Mucosa of descending colon (tissue), 3 donors: Measurements from ENCODE around the gene EPHX1. TPM values are rescaled to one million over a fixed set of nuclear protein-coding genes. Genes with fewer than 3 reads are reported as not detected.
A peak's percentile ranks its signal among the peaks of the same experiment; 100 is the strongest.

ENCODE experiments used
- ATAC-seq: fragments of 200-7000 bp; cut with Tn5 transposase; one replicate; pipeline ENCODE4 v1.9.1; 2020; ENCODE audit warnings: mild to moderate bottlenecking, moderate library complexity
- DNase-seq, 3 donors: peaks; one replicate each; pipeline ENCODE4 v3.0.0-alpha.2; 2020
- H3K36me3 ChIP-seq: fragments of 200-600 bp; one replicate; pipeline ENCODE4 v1.8.0; 2021; ENCODE audit warnings: low read depth, mild to moderate bottlenecking
- H3K4me1 ChIP-seq: fragments of 200-600 bp; one replicate; pipeline ENCODE4 v1.8.0; 2021; ENCODE audit warnings: low read depth, mild to moderate bottlenecking
- H3K4me3 ChIP-seq: fragments of 200-600 bp; one replicate; pipeline ENCODE4 v1.8.0; 2021; ENCODE audit warnings: mild to moderate bottlenecking
- H3K9me3 ChIP-seq: fragments of 200-600 bp; one replicate; pipeline ENCODE4 v1.8.0; 2021; ENCODE audit warnings: mild to moderate bottlenecking
- CTCF ChIP-seq: fragments of 200-600 bp; IDR thresholded peaks from one replicate; pipeline ENCODE4 v1.8.0; 2022; ENCODE audit warnings: antibody characterized with exemption, mild to moderate bottlenecking
- intact Hi-C, 2 donors: fragments of 100-400 bp; cut with DNase I in 1 of 2; cut with micrococcal nuclease in 1 of 2; formaldehyde crosslinking; loops; one replicate each; pipeline versions ENCODE4 v1.11.0 to v1.11.1; 2022; cut with DNase I, micrococcal nuclease
- total RNA-seq, 3 donors: library from RNA; stranded (reverse); fragmentation: NEBNext Ultra II Directional in 2 of 3; extraction: Animal tissue kit (Norgen Biotek cat#: 25700) in 2 of 3; gene quantifications; one replicate each; pipeline versions ENCODE4 v1.2.1 to v1.2.4, GENCODE V29; 2021 to 2023
- donor health status: DM: no; HTN: no; CAD: no; lungs with moderate emphysema.
- donor health status: DM: no; HTN: no; CAD: no.
- donor health status: DM: no; HTN: yes; CAD: no.

EPHX1 gene
- total RNA-seq, 3 donors from 2014 or later, result 48.8 to 86.3 (median 68.0) TPM

DNA sequence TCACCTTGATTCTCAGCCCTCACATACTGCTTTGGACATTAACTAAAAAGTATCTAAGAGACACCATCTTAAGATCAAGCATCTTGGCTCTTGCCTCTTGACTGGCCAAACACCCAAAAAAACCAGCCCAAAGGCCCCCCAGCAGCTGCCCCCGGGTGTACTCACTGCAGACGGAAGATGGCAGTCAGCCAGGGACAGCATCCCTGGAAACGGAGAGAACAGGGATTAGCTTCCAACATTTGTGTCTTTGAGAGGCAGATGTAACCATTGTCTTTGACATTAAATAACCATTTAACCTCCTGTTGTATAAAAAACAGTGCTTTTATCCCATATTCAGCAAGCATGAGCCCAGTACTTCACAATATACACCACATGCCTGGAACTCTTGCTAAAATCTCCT is 61.0 kb downstream of the EPHX1 start:
- no peak for ATAC-seq
- no peak for TF ChIP-seq CTCF
- intact Hi-C loops, result no loop called here
- Histone ChIP-seq H3K4me3 (no peak overlapping the region), H3K9me3 (no peaks in the 10 kb centered on the region), H3K36me3 (peaks cover 3% of the 10 kb centered on the region), H3K4me1 (peaks cover 6% of the 10 kb centered on the region)
- DNase-seq, result peak in 1 of 3 donors; percentile 15

DNA sequence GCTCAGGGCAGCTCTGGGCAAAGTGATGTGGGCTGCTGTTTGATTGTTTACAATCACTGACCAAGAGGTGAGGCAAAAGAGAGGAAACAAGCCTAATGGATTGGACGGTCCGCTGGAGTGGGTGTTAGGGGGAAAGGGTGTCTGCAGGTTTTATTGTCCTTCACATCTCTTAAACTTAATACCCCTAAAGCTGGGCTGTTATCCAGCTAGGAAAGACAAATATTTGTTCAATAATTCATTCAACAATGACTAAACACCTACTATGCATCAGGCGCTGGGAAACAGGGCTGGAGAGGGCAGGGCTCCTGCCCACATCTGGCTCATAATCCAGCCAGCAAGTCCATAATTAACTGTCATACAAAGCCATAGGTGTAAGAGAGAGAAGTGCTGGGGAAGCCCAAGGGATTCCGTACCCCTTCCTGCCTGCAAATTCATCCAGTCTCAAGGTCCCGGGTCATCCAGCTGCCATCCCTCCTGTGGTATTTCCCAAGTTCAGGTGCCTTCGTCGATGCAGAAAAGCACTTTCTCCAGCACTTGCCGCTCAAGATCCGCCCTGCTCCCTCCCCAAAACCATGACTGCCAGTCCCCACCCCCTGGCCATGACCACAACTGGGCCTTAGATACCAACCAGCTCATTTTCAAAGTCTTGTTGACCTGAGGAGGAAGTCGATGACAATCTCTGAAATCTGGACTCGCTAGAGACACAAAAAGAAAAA is 61.6 kb downstream of the EPHX1 start:
- peak in 1 of 3 donors; percentile 32 for DNase-seq
- H3K9me3 ChIP-seq, result no peaks in the 10 kb centered on the region
- no peak overlapping the region for H3K4me3 ChIP-seq
- no peak for TF ChIP-seq CTCF
- intact Hi-C loops, result no loop called here
- H3K36me3 ChIP-seq, result peaks cover 3% of the 10 kb centered on the region
- ATAC-seq, result no peak
- H3K4me1 ChIP-seq, result peaks cover 9% of the 10 kb centered on the region

DNA sequence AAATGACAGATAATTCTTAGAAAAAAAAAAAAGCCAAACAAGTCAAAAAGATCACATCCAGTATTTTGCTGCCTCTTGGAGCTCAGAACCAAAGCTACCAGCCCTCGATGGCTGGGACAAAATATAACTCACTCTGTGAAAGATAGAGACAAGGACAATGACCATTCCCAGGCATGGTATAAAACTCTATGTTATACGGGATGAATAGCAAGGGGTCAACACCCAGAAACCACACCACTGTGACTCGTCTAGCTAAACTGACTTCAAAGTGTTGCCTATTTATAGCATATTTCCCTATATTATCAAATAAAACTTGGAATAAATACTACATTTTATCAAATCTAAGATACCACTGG is 62.1 kb downstream of the EPHX1 start:
- no peak for TF ChIP-seq CTCF
- peaks cover 3% of the 10 kb centered on the region for H3K36me3 ChIP-seq
- H3K4me3 ChIP-seq, result no peak overlapping the region
- H3K4me1 ChIP-seq, result peaks cover 14% of the 10 kb centered on the region
- no peak for ATAC-seq
- intact Hi-C loops, result no loop called here
- no peak for DNase-seq
- no peaks in the 10 kb centered on the region for H3K9me3 ChIP-seq

DNA sequence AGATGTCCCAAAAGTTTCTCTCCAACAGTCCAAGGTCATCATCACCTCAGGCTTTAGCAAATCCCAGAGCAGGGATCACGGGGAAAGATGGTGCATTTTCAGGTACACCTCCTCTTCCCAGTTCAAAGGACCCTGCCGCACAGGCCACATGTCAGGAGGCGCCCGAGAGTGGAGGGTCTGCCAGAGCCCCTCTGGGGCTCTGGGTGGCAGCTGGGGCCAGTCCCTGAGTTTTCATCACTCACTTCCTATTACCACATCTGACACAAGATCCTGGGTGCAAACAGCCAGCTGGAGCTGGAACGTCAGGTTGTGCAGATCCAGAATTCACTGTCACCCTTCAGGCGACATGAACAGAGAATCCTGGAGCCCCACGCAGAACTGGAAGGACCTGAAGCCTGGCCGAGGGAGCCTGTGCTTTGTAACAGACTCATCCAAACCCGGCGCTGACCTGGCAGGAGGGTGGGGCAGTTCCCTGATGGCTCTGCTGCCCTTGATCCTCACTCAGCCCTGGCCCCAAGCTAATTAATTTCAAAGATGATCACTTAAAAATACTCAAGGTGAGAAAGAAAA is 63.4 kb downstream of the EPHX1 start:
- peaks cover 27% of the 10 kb centered on the region for H3K4me1 ChIP-seq
- no peak overlapping the region for H3K4me3 ChIP-seq
- no peak for ATAC-seq
- TF ChIP-seq CTCF, result no peak
- intact Hi-C loops, result no loop called here
- DNase-seq, result peak in 1 of 3 donors; percentile 29
- H3K9me3 ChIP-seq, result no peaks in the 10 kb centered on the region
- H3K36me3 ChIP-seq, result peaks cover 3% of the 10 kb centered on the region

DNA sequence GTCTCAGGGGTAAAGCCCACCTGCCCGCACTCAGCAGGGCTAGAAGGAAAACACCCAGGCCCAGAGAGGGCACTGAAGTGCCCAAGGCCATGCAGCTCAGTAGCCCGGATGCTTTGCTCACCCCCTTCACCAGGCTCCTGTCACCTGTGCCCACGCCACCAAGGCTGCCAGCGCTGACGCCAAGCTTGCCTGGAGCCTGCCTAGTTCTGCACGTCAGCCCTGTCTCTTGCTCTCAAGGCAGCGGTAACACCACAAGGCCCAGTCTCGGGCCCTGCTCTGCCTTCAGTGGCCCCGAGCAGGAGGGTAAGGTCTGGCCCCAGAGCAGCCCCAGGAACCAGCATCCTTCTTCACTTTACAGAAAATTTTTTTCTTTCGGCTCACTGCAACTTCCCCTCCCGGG is 64.5 kb downstream of the EPHX1 start:
- no peaks in the 10 kb centered on the region for H3K36me3 ChIP-seq
- H3K4me1 ChIP-seq, result peaks cover 38% of the 10 kb centered on the region
- intact Hi-C loops, result no loop called here
- H3K9me3 ChIP-seq, result no peaks in the 10 kb centered on the region
- no peak for ATAC-seq
- no peak overlapping the region for H3K4me3 ChIP-seq
- peak in 1 of 3 donors; percentile 49 for DNase-seq
- TF ChIP-seq CTCF, result no peak
